ENCODE measurements around the gene ARPC1B. TPM values are rescaled to one million over a fixed set of nuclear protein-coding genes. Genes with fewer than 3 reads are reported as not detected.
A peak's percentile ranks its signal among the peaks of the same experiment; 100 is the strongest.

The ARPC1B gene
- total and polyA plus RNA-seq, 9 of the 15 experiments (the other 6 are each of a cell fraction or from before 2014, with no cell fraction given) = 6.7 to 357 (median 211) TPM

DNA sequence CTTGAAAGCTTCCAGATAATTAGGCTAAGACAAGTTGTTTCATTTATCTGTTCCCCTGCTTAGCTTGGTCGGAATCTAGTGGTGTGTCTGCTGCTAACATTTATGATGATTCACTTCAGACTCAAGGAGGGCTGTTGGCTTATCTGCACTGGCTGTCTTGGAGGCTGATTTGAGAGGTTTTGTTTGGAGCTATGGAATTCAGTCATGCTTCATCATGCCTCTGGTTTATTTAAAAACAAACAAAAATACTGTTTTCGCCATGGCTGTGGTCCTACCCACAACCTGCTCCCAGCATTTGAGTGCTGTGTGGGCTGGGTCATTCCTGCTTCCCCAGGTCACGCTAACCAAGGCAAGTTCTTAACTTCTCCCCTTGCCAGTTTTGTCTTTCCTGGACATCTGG lies 11.7 kb upstream of the ARPC1B start (continued):
- TF ChIP-seq, protein P1, sequence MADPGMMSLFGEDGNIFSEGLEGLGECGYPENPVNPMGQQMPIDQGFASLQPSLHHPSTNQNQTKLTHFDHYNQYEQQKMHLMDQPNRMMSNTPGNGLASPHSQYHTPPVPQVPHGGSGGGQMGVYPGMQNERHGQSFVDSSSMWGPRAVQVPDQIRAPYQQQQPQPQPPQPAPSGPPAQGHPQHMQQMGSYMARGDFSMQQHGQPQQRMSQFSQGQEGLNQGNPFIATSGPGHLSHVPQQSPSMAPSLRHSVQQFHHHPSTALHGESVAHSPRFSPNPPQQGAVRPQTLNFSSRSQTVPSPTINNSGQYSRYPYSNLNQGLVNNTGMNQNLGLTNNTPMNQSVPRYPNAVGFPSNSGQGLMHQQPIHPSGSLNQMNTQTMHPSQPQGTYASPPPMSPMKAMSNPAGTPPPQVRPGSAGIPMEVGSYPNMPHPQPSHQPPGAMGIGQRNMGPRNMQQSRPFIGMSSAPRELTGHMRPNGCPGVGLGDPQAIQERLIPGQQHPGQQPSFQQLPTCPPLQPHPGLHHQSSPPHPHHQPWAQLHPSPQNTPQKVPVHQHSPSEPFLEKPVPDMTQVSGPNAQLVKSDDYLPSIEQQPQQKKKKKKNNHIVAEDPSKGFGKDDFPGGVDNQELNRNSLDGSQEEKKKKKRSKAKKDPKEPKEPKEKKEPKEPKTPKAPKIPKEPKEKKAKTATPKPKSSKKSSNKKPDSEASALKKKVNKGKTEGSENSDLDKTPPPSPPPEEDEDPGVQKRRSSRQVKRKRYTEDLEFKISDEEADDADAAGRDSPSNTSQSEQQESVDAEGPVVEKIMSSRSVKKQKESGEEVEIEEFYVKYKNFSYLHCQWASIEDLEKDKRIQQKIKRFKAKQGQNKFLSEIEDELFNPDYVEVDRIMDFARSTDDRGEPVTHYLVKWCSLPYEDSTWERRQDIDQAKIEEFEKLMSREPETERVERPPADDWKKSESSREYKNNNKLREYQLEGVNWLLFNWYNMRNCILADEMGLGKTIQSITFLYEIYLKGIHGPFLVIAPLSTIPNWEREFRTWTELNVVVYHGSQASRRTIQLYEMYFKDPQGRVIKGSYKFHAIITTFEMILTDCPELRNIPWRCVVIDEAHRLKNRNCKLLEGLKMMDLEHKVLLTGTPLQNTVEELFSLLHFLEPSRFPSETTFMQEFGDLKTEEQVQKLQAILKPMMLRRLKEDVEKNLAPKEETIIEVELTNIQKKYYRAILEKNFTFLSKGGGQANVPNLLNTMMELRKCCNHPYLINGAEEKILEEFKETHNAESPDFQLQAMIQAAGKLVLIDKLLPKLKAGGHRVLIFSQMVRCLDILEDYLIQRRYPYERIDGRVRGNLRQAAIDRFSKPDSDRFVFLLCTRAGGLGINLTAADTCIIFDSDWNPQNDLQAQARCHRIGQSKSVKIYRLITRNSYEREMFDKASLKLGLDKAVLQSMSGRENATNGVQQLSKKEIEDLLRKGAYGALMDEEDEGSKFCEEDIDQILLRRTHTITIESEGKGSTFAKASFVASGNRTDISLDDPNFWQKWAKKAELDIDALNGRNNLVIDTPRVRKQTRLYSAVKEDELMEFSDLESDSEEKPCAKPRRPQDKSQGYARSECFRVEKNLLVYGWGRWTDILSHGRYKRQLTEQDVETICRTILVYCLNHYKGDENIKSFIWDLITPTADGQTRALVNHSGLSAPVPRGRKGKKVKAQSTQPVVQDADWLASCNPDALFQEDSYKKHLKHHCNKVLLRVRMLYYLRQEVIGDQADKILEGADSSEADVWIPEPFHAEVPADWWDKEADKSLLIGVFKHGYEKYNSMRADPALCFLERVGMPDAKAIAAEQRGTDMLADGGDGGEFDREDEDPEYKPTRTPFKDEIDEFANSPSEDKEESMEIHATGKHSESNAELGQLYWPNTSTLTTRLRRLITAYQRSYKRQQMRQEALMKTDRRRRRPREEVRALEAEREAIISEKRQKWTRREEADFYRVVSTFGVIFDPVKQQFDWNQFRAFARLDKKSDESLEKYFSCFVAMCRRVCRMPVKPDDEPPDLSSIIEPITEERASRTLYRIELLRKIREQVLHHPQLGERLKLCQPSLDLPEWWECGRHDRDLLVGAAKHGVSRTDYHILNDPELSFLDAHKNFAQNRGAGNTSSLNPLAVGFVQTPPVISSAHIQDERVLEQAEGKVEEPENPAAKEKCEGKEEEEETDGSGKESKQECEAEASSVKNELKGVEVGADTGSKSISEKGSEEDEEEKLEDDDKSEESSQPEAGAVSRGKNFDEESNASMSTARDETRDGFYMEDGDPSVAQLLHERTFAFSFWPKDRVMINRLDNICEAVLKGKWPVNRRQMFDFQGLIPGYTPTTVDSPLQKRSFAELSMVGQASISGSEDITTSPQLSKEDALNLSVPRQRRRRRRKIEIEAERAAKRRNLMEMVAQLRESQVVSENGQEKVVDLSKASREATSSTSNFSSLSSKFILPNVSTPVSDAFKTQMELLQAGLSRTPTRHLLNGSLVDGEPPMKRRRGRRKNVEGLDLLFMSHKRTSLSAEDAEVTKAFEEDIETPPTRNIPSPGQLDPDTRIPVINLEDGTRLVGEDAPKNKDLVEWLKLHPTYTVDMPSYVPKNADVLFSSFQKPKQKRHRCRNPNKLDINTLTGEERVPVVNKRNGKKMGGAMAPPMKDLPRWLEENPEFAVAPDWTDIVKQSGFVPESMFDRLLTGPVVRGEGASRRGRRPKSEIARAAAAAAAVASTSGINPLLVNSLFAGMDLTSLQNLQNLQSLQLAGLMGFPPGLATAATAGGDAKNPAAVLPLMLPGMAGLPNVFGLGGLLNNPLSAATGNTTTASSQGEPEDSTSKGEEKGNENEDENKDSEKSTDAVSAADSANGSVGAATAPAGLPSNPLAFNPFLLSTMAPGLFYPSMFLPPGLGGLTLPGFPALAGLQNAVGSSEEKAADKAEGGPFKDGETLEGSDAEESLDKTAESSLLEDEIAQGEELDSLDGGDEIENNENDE (IDR thresholded peaks at IDR 0.05; ENCODE audit: low read depth, low read length) = no peak
- TF ChIP-seq FOXK2 (conservative IDR thresholded peaks at IDR 0.05 in 1 of 2, IDR thresholded peaks at IDR 0.05 in 1 of 2; ENCODE audit: low read depth in 2 of 2) (peak; percentile 25 to 41; a peak in 1 of 4 replicates), ZNF263 (CRISPR knock-in tag; IDR thresholded peaks at IDR 0.05; ENCODE audit: borderline replicate concordance) (no peak), YBX1 (IDR thresholded peaks at IDR 0.05) (no peak), EP300 (IDR thresholded peaks at IDR 0.05; ENCODE audit: low read length) (peak; percentile 13; the same call in 1 of the 2 replicates), STAT5A (IDR thresholded peaks at IDR 0.05; ENCODE audit: borderline replicate concordance, low read length) (no peak), NR2C1 (IDR thresholded peaks at IDR 0.05) (no peak), NR2C1 (tag; IDR thresholded peaks at IDR 0.05) (no peak), RAD21 (CRISPR knock-in tag; conservative IDR thresholded peaks at IDR 0.05 in 1 of 2, IDR thresholded peaks at IDR 0.05 in 1 of 2) (peak in 1 of 2 experiments; percentile 15; a peak in 1 of 4 replicates), RCOR1 (IDR thresholded peaks at IDR 0.05; ENCODE audit: borderline replicate concordance in 1 of 2, low read depth in 2 of 2, low read length in 2 of 2) (peak in 1 of 2 experiments; percentile 33; a peak in 1 of 4 replicates), MCM7 (IDR thresholded peaks at IDR 0.05) (no peak), SMARCC2 (IDR thresholded peaks at IDR 0.05; ENCODE audit: low read depth) (0 out of 2 replicates have a peak, but pooled peaks have one; percentile 4), FOSL1 (tag; conservative IDR thresholded peaks at IDR 0.05) (peak; percentile 80)
- TF ChIP-seq, protein P2, sequence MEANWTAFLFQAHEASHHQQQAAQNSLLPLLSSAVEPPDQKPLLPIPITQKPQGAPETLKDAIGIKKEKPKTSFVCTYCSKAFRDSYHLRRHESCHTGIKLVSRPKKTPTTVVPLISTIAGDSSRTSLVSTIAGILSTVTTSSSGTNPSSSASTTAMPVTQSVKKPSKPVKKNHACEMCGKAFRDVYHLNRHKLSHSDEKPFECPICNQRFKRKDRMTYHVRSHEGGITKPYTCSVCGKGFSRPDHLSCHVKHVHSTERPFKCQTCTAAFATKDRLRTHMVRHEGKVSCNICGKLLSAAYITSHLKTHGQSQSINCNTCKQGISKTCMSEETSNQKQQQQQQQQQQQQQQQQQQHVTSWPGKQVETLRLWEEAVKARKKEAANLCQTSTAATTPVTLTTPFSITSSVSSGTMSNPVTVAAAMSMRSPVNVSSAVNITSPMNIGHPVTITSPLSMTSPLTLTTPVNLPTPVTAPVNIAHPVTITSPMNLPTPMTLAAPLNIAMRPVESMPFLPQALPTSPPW (CRISPR knock-in tag; IDR thresholded peaks at IDR 0.05) = peak; percentile 37

All from K562 (cell line).